PC-9 (cell line): ENCODE results near the gene DRD2. TPM values are rescaled to one million over a fixed set of nuclear protein-coding genes. Genes with fewer than 3 reads are reported as not detected.

Experiments used
- BruUV-seq: library from RNA; stranded (reverse); fragments of 400-500 nt; replicated peaks from 2 replicates; lab custom pipeline; 2021; lab: Mats Ljungman, UMichigan
- CTCF ChIA-PET: fragments of 300-600 bp; sonication (Branson Sonifier 250); formaldehyde crosslinking; loops from one replicate; lab custom pipeline; 2022; ENCODE audit warnings: antibody characterized with exemption; lab: Charles Lee
- POLR2A ChIA-PET: fragments of 300-600 bp; sonication (Branson Sonifier 250); formaldehyde crosslinking; loops from one replicate; lab custom pipeline; 2022; ENCODE audit warnings: antibody characterized with exemption; ENCODE audit not compliant: unreplicated experiment; lab: Charles Lee
- DNase-seq, 2 experiments: peaks; one replicate each; pipeline versions ENCODE4 v3.0.0 to v3.0.0-alpha.2; 2015 to 2022; ENCODE audit warnings: mixed read lengths in 1 of 2
- H2AFZ ChIP-seq: fragments of 200-600 bp; sonication (generic); 2 replicates; pipeline ENCODE4 v1.8.1; 2017; ENCODE audit warnings: antibody characterized with exemption
- H3F3A ChIP-seq: fragments of 200-600 bp; sonication (generic); 2 replicates; pipeline ENCODE4 v1.8.1; 2017; ENCODE audit warnings: antibody characterized with exemption, mild to moderate bottlenecking, low read depth; ENCODE audit not compliant: insufficient read depth
- H3K27ac ChIP-seq: fragments of 200-600 bp; sonication (generic); 2 replicates; pipeline ENCODE4 v1.6.1; 2016; ENCODE audit warnings: mixed run types
- H3K27me3 ChIP-seq: fragments of 200-600 bp; sonication (generic); 2 replicates; pipeline ENCODE4 v1.6.1; 2016; ENCODE audit warnings: low read depth, mixed run types; ENCODE audit not compliant: insufficient read depth
- H3K36me3 ChIP-seq: fragments of 200-600 bp; sonication (generic); 2 replicates; pipeline ENCODE4 v1.6.1; 2016; ENCODE audit warnings: low read depth, mixed run types
- H3K4me1 ChIP-seq: fragments of 200-600 bp; sonication (generic); replicated peaks from 2 replicates; pipeline ENCODE4 v1.6.1; 2016; ENCODE audit warnings: mixed run types; ENCODE audit not compliant: insufficient read depth
- H3K4me2 ChIP-seq: fragments of 200-600 bp; sonication (generic); 2 replicates; pipeline ENCODE4 v1.6.1; 2017; ENCODE audit warnings: mixed run types
- H3K4me3 ChIP-seq: fragments of 200-600 bp; sonication (generic); 2 replicates; pipeline ENCODE4 v1.6.1; 2016; ENCODE audit warnings: mixed run types
- H3K79me2 ChIP-seq: fragments of 200-600 bp; sonication (generic); 2 replicates; pipeline ENCODE4 v1.6.1; 2017; ENCODE audit warnings: low read depth, mixed run types
- H3K9me2 ChIP-seq: fragments of 200-600 bp; sonication (generic); 2 replicates; pipeline ENCODE4 v1.8.1; 2017; ENCODE audit warnings: mild to moderate bottlenecking; ENCODE audit not compliant: insufficient read depth
- H3K9me3 ChIP-seq: fragments of 200-600 bp; sonication (generic); 2 replicates; pipeline ENCODE4 v1.8.1; 2016; ENCODE audit warnings: low read depth; ENCODE audit not compliant: insufficient read depth
- H4K20me1 ChIP-seq: fragments of 200-600 bp; sonication (generic); 2 replicates; pipeline ENCODE4 v1.8.1; 2017; ENCODE audit not compliant: insufficient read depth
- EZH2 ChIP-seq: fragments of 200-600 bp; sonication (generic); IDR thresholded peaks from 2 replicates; pipeline ENCODE4 v1.8.0; 2017; ENCODE audit warnings: antibody characterized with exemption, low read depth
- intact Hi-C: fragments of 100-400 bp; cut with micrococcal nuclease; formaldehyde crosslinking; loops from one replicate; pipeline ENCODE4 v1.10.0; 2022; ENCODE audit not compliant: unreplicated experiment
- total RNA-seq: library from RNA; stranded (reverse); gene quantifications from 2 replicates; pipeline ENCODE4 v1.2.3, GENCODE V29; 2021
- TF ChIP-seq, protein P1 (sequence below): fragments of 200-600 bp; sonication (generic); conservative IDR thresholded peaks from 2 replicates; pipeline ENCODE4 v1.6.1; 2017; ENCODE audit warnings: mixed run types, antibody characterized with exemption, mild to moderate bottlenecking, moderate library complexity

Gene DRD2
- total RNA-seq, 1 experiment from 2014 or later: not detected

DNA sequence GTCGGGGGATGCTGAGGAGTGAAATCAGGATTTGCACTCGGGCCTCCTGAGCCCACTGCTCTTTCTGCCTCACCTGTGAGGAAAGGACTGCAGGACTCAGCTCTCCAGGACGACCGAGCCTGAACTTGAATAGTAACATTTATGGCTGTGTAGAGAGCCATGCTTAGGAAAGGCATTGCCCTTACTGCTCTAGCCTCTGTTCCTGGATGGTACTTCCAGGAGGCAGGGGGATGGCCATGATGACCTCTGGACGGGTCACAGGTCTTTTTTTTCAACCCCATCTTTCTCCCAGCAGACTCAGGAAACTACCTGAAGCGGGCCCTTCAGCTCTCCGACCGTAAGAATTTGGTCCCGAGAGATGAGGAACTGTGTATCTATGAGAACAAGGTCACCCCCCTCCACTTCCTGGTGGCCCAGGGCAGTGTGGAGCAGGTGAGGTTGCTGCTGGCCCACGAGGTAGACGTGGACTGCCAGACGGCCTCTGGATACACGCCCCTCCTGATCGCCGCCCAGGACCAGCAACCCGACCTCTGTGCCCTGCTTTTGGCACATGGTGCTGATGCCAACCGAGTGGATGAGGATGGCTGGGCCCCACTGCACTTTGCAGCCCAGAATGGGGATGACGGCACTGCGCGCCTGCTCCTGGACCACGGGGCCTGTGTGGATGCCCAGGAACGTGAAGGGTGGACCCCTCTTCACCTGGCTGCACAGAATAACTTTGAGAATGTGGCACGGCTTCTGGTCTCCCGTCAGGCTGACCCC, 76.3 kb downstream of the DRD2 start:
- no peaks in the 10 kb centered on the region for H4K20me1 ChIP-seq
- H3K79me2 ChIP-seq: no peaks in the 10 kb centered on the region
- TF ChIP-seq, protein P1, sequence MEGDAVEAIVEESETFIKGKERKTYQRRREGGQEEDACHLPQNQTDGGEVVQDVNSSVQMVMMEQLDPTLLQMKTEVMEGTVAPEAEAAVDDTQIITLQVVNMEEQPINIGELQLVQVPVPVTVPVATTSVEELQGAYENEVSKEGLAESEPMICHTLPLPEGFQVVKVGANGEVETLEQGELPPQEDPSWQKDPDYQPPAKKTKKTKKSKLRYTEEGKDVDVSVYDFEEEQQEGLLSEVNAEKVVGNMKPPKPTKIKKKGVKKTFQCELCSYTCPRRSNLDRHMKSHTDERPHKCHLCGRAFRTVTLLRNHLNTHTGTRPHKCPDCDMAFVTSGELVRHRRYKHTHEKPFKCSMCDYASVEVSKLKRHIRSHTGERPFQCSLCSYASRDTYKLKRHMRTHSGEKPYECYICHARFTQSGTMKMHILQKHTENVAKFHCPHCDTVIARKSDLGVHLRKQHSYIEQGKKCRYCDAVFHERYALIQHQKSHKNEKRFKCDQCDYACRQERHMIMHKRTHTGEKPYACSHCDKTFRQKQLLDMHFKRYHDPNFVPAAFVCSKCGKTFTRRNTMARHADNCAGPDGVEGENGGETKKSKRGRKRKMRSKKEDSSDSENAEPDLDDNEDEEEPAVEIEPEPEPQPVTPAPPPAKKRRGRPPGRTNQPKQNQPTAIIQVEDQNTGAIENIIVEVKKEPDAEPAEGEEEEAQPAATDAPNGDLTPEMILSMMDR: no peak
- no peak for TF ChIP-seq EZH2
- no peak overlapping the region for H2AFZ ChIP-seq
- no peak for DNase-seq
- no TSS peak for BruUV-seq
- ChIA-PET POLR2A (no interaction called here), CTCF (no interaction called here)
- no peaks in the 10 kb centered on the region for H3K36me3 ChIP-seq
- H3K4me1 ChIP-seq: no peaks in the 10 kb centered on the region
- no peak overlapping the region for H3K4me2 ChIP-seq
- no peaks in the 10 kb centered on the region for H3F3A ChIP-seq
- H3K4me3 ChIP-seq: no peak overlapping the region
- peaks cover 91% of the 10 kb centered on the region for H3K27me3 ChIP-seq
- H3K9me2 ChIP-seq: no peaks in the 10 kb centered on the region
- intact Hi-C loops: no loop called here
- no peak overlapping the region for H3K27ac ChIP-seq
- no peaks in the 10 kb centered on the region for H3K9me3 ChIP-seq

DNA sequence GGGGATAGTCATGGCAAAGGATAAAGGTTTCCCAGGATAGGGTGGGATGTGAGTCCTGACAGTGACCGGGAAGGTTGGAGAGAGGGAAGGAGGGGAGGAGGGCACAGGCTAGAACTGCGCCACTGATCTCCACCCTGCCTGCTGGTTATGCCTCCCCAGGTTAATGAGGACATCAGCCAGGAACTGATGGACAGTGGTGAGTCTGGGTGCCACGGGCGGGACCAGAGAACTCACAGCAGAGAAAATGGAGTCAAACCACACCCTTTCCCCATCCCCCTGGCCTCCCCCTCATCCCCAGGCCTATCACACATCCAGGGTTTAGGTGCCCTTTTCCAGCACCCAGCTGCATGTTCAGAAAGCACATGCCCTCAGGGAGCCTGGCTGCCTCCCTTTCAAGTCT, 77.4 kb downstream of the DRD2 start:
- DNase-seq: no peak
- no peaks in the 10 kb centered on the region for H3K9me3 ChIP-seq
- no peaks in the 10 kb centered on the region for H3K36me3 ChIP-seq
- no peaks in the 10 kb centered on the region for H3K9me2 ChIP-seq
- TF ChIP-seq, protein P1: no peak
- TF ChIP-seq EZH2: no peak
- intact Hi-C loops: no loop called here
- H3K4me3 ChIP-seq: no peak overlapping the region
- no TSS peak for BruUV-seq
- no peaks in the 10 kb centered on the region for H3F3A ChIP-seq
- H3K79me2 ChIP-seq: no peaks in the 10 kb centered on the region
- no peak overlapping the region for H3K27ac ChIP-seq
- no peak overlapping the region for H2AFZ ChIP-seq
- no peaks in the 10 kb centered on the region for H3K4me1 ChIP-seq
- ChIA-PET POLR2A (no interaction called here), CTCF (interaction anchor here (0.7 kb wide), 1 partner anchor 246 kb away, joined by 8 read pairs; no protein-coding TSS in a partner anchor)
- H3K4me2 ChIP-seq: no peak overlapping the region
- no peaks in the 10 kb centered on the region for H4K20me1 ChIP-seq
- peaks cover 92% of the 10 kb centered on the region for H3K27me3 ChIP-seq

DNA sequence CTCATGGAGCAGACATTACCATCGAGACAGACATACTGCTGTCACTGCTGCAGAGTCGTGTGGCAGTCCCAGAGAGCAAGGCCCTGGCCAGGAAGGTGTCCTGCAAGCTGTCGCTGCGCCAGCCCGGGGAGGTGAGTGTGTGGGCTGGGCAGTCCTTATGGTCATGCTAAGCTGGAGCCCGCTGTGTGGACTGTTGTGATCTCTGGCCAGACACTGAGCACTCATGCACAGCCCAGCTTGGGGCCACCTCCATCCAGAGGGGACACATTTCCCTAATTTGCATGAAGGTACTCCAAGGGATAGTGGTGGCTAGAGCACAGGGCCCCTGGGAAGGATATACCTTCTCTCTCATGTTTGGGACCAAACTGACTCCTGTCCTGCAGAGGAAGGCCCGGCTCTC, 78.0 kb downstream of the DRD2 start:
- no peaks in the 10 kb centered on the region for H4K20me1 ChIP-seq
- no peaks in the 10 kb centered on the region for H3K9me2 ChIP-seq
- DNase-seq: no peak
- H3K27ac ChIP-seq: no peak overlapping the region
- no peaks in the 10 kb centered on the region for H3F3A ChIP-seq
- ChIA-PET POLR2A (no interaction called here), CTCF (no interaction called here)
- BruUV-seq: no TSS peak
- no peak overlapping the region for H2AFZ ChIP-seq
- H3K9me3 ChIP-seq: no peaks in the 10 kb centered on the region
- intact Hi-C loops: no loop called here
- no peak overlapping the region for H3K4me3 ChIP-seq
- TF ChIP-seq, protein P1: no peak
- no peak for TF ChIP-seq EZH2
- no peaks in the 10 kb centered on the region for H3K79me2 ChIP-seq
- H3K36me3 ChIP-seq: no peaks in the 10 kb centered on the region
- peaks cover 92% of the 10 kb centered on the region for H3K27me3 ChIP-seq
- no peaks in the 10 kb centered on the region for H3K4me1 ChIP-seq
- no peak overlapping the region for H3K4me2 ChIP-seq
